ENCODE results near the gene KCNMB3. TPM values are rescaled to one million over a fixed set of nuclear protein-coding genes. Genes with fewer than 3 reads are reported as not detected.

The KCNMB3 gene
- polyA plus RNA-seq, 2 of the 4 experiments (the other 2 are of a cell fraction), result 1.3 to 2.8 TPM

DNA sequence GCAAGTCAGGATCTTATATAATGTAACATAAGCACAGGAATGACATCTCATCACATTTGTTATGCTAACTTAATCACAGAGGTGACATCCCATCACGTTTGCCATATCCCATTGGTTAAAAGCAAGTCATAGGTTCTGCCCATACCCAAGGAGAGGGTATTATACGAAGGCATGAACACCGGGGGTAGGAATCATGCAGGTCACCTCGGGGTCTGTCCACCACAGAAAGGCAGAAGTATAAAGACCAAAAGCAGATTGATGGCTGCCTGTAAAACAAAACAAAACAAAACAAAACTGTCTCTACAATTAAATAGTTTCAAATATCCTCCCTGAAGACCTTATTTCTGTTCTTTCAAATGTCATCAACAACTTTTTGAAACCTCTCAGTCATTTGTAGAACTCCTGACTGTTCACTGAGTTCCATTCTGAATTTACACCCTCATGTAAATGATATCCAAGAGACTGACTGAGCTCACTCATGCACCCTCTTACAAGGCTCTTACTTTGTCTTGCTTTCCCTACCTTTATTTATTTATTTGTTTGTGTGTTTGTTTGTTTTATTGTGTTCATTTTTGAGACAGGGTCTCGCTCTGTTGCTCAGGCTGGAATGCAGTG is 49.2 kb upstream of the KCNMB3 start:
- no peak overlapping the region for H3K4me2 ChIP-seq
- TF ChIP-seq, protein P1, sequence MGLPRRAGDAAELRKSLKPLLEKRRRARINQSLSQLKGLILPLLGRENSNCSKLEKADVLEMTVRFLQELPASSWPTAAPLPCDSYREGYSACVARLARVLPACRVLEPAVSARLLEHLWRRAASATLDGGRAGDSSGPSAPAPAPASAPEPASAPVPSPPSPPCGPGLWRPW (IDR thresholded peaks at IDR 0.05), result no peak
- TF ChIP-seq ZC3H11A (IDR thresholded peaks at IDR 0.05), result no peak
- TF ChIP-seq, protein P2, sequence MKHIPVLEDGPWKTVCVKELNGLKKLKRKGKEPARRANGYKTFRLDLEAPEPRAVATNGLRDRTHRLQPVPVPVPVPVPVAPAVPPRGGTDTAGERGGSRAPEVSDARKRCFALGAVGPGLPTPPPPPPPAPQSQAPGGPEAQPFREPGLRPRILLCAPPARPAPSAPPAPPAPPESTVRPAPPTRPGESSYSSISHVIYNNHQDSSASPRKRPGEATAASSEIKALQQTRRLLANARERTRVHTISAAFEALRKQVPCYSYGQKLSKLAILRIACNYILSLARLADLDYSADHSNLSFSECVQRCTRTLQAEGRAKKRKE (CRISPR knock-in tag; IDR thresholded peaks at IDR 0.05; ENCODE audit: low read depth), result no peak
- TF ChIP-seq GATA3 (IDR thresholded peaks at IDR 0.05; ENCODE audit: borderline replicate concordance), result no peak
- no peak for TF ChIP-seq TFCP2L1 (CRISPR knock-in tag; IDR thresholded peaks at IDR 0.05)
- TF ChIP-seq, protein P3, sequence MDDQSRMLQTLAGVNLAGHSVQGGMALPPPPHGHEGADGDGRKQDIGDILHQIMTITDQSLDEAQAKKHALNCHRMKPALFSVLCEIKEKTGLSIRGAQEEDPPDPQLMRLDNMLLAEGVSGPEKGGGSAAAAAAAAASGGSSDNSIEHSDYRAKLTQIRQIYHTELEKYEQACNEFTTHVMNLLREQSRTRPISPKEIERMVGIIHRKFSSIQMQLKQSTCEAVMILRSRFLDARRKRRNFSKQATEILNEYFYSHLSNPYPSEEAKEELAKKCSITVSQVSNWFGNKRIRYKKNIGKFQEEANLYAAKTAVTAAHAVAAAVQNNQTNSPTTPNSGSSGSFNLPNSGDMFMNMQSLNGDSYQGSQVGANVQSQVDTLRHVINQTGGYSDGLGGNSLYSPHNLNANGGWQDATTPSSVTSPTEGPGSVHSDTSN (IDR thresholded peaks at IDR 0.05), result no peak
- TF ChIP-seq, protein P4, sequence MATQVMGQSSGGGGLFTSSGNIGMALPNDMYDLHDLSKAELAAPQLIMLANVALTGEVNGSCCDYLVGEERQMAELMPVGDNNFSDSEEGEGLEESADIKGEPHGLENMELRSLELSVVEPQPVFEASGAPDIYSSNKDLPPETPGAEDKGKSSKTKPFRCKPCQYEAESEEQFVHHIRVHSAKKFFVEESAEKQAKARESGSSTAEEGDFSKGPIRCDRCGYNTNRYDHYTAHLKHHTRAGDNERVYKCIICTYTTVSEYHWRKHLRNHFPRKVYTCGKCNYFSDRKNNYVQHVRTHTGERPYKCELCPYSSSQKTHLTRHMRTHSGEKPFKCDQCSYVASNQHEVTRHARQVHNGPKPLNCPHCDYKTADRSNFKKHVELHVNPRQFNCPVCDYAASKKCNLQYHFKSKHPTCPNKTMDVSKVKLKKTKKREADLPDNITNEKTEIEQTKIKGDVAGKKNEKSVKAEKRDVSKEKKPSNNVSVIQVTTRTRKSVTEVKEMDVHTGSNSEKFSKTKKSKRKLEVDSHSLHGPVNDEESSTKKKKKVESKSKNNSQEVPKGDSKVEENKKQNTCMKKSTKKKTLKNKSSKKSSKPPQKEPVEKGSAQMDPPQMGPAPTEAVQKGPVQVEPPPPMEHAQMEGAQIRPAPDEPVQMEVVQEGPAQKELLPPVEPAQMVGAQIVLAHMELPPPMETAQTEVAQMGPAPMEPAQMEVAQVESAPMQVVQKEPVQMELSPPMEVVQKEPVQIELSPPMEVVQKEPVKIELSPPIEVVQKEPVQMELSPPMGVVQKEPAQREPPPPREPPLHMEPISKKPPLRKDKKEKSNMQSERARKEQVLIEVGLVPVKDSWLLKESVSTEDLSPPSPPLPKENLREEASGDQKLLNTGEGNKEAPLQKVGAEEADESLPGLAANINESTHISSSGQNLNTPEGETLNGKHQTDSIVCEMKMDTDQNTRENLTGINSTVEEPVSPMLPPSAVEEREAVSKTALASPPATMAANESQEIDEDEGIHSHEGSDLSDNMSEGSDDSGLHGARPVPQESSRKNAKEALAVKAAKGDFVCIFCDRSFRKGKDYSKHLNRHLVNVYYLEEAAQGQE (IDR thresholded peaks at IDR 0.05), result no peak
- TF ChIP-seq MYC (IDR thresholded peaks at IDR 0.05; ENCODE audit: borderline replicate concordance, low read length), result no peak
- TF ChIP-seq NFE2L2 (conservative IDR thresholded peaks at IDR 0.05; ENCODE audit: low read length), result no peak
- TF ChIP-seq, protein P5, sequence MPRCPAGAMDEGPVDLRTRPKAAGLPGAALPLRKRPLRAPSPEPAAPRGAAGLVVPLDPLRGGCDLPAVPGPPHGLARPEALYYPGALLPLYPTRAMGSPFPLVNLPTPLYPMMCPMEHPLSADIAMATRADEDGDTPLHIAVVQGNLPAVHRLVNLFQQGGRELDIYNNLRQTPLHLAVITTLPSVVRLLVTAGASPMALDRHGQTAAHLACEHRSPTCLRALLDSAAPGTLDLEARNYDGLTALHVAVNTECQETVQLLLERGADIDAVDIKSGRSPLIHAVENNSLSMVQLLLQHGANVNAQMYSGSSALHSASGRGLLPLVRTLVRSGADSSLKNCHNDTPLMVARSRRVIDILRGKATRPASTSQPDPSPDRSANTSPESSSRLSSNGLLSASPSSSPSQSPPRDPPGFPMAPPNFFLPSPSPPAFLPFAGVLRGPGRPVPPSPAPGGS (IDR thresholded peaks at IDR 0.05), result no peak
- no peak for TF ChIP-seq RFX5 (IDR thresholded peaks at IDR 0.05)
- TF ChIP-seq, protein P6, sequence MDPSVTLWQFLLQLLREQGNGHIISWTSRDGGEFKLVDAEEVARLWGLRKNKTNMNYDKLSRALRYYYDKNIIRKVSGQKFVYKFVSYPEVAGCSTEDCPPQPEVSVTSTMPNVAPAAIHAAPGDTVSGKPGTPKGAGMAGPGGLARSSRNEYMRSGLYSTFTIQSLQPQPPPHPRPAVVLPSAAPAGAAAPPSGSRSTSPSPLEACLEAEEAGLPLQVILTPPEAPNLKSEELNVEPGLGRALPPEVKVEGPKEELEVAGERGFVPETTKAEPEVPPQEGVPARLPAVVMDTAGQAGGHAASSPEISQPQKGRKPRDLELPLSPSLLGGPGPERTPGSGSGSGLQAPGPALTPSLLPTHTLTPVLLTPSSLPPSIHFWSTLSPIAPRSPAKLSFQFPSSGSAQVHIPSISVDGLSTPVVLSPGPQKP (IDR thresholded peaks at IDR 0.05; ENCODE audit: low read depth, low read length), result no peak
- TF ChIP-seq HOXB5 (CRISPR knock-in tag; IDR thresholded peaks at IDR 0.05), result no peak
- no peak for TF ChIP-seq JUNB (IDR thresholded peaks at IDR 0.05)
- TF ChIP-seq EP300 (IDR thresholded peaks at IDR 0.05), result no peak
- TF ChIP-seq NPAS2 (CRISPR knock-in tag; IDR thresholded peaks at IDR 0.05; ENCODE audit: borderline replicate concordance), result no peak
- DNase-seq (ENCODE audit: low read depth in 1 of 2, low spot score in 1 of 2) (no peak), ATAC-seq (no peak), FAIRE-seq (no peak)
- H3K27ac ChIP-seq, result no peak overlapping the region
- no peaks in the 10 kb centered on the region for H3K4me1 ChIP-seq
- no peaks in the 10 kb centered on the region for H3K9me3 ChIP-seq
- 39% methylated on average over 5 of the region's 5 CpGs for WGBS (ENCODE audit: missing lambda C conversion rate)
- ChIA-PET CTCF (interaction anchor here (0.6 kb wide), 1 partner anchor 9 kb away, joined by 4 read pairs; no protein-coding TSS in a partner anchor), POLR2A (no interaction called here)
- no peak overlapping the region for H3K4me3 ChIP-seq

DNA sequence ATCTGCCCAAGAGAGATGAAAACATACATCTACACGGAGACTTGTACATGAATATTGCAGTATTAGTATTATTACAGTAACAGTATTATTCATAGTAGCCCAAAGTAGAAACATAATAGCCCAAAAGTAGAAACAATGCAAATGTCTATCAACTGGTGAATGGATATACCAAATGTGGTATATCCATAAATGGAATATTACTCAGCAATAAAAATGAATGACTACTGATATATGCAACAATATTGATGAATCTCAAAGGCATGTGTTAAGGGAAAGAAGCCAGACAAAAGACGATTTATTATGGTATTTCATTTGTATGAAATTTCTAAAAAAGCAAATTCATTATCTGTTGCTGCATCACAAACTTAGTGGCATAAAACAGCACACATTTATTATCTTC is 48.4 kb upstream of the KCNMB3 start:
- ATAC-seq, result no peak
- POLR2A ChIA-PET, result no interaction called here
- Histone ChIP-seq H3K4me1 (no peaks in the 10 kb centered on the region), H3K4me2 (no peak overlapping the region), H3K27ac (no peak overlapping the region), H3K9me3 (no peaks in the 10 kb centered on the region), H3K4me3 (no peak overlapping the region)
- CTCF ChIA-PET, result interaction anchor here (0.6 kb wide), 1 partner anchor 8 kb away, joined by 4 read pairs; no protein-coding TSS in a partner anchor
- no peak for DNase-seq (ENCODE audit: low read depth in 1 of 2, low spot score in 1 of 2)
- FAIRE-seq, result no peak
- WGBS (ENCODE audit: missing lambda C conversion rate), result 40% methylated on average over 2 of the region's 2 CpGs
- no peak for TF ChIP-seq MAZ (IDR thresholded peaks at IDR 0.05; ENCODE audit: borderline replicate concordance, low read depth, low read length)
- TF ChIP-seq MYC (IDR thresholded peaks at IDR 0.05; ENCODE audit: borderline replicate concordance, low read length), result no peak
- no peak for TF ChIP-seq ZFP36 (IDR thresholded peaks at IDR 0.05; ENCODE audit: borderline replicate concordance, partially characterized antibody)
- TF ChIP-seq, protein P4 (IDR thresholded peaks at IDR 0.05), result no peak
- TF ChIP-seq KDM5A (IDR thresholded peaks at IDR 0.05), result no peak
- TF ChIP-seq, protein P5 (IDR thresholded peaks at IDR 0.05), result no peak
- TF ChIP-seq EHMT2 (IDR thresholded peaks at IDR 0.05; ENCODE audit: low read depth), result no peak
- TF ChIP-seq SREBF2 (IDR thresholded peaks at IDR 0.05), result no peak
- TF ChIP-seq CHD2 (IDR thresholded peaks at IDR 0.05; ENCODE audit: low read length, partially characterized antibody), result no peak

Data from A549 (cell line).